Measurements from ENCODE around the gene VIL1.

The VIL1 gene

GRCh38 chr2:218382785-218383184, 36.1 kb upstream of the VIL1 start:
- Histone ChIP-seq H2BK120ac (ENCODE audit: insufficient read depth, low read length, poor library complexity) (no peak overlapping the region), H3K79me1 (ENCODE audit: low read length) (peaks cover 1% of the 10 kb centered on the region), H3K23ac (ENCODE audit: low read length) (no peak overlapping the region), H3K18ac (ENCODE audit: low read length) (no peak overlapping the region), H2BK12ac (ENCODE audit: low read length) (no peak overlapping the region), H3K36me3 (ENCODE audit: control insufficient read depth in 1 of 2, insufficient read depth in 2 of 2, low read length in 2 of 2) (no peaks in the 10 kb centered on the region), H4K91ac (ENCODE audit: low read depth, low read length) (no peak overlapping the region), H3K14ac (ENCODE audit: low read length) (no peak overlapping the region), H3K27me3 (ENCODE audit: insufficient read depth, low read length) (no peaks in the 10 kb centered on the region), H3K9ac (ENCODE audit: low read length) (no peak overlapping the region), H3K4me3 (ENCODE audit: low read depth, low read length) (no peak overlapping the region), H3K9me3 (ENCODE audit: insufficient read depth, low read depth, low read length) (peaks cover 2% of the 10 kb centered on the region), H2AK5ac (ENCODE audit: low read length) (no peak overlapping the region), H4K8ac (ENCODE audit: low read depth, low read length) (no peak overlapping the region), H3K27ac (ENCODE audit: low read depth, low read length) (no peak overlapping the region), H3K4me2 (ENCODE audit: low read length) (no peak overlapping the region), H2AFZ (ENCODE audit: insufficient read depth, low read length, poor library complexity) (no peak overlapping the region), H4K12ac (ENCODE audit: low read depth, low read length) (no peak overlapping the region), H3K79me2 (ENCODE audit: control insufficient read depth, insufficient read depth, low read length, poor library complexity) (no peaks in the 10 kb centered on the region), H3K4me1 (ENCODE audit: control insufficient read depth in 1 of 2, insufficient read depth in 2 of 2, low read length in 2 of 2) (peaks cover 2% of the 10 kb centered on the region in 2 experiments), H2BK5ac (ENCODE audit: low read depth, low read length, poor library complexity) (no peak overlapping the region), H3K4ac (ENCODE audit: low read depth, low read length) (no peak overlapping the region)
- no peak for DNase-seq
- no CpG with 5 or more reads among the region's 6 CpGs for WGBS (ENCODE audit: extremely low coverage, insufficient coverage, insufficient read length)

- Histone ChIP-seq H3K79me2 (ENCODE audit: control insufficient read depth, insufficient read depth, low read length, poor library complexity) (no peaks in the 10 kb centered on the region), H3K36me3 (ENCODE audit: control insufficient read depth in 1 of 2, insufficient read depth in 2 of 2, low read length in 2 of 2) (no peaks in the 10 kb centered on the region)
- no CpG with 5 or more reads among the region's 10 CpGs for WGBS (ENCODE audit: extremely low coverage, insufficient coverage, insufficient read length)
These were observed 34.9 kb upstream of the VIL1 start for GRCh38 chr2:218383892-218384519.

GRCh38 chr2:218384975-218385374, 33.9 kb upstream of the VIL1 start:
- Histone ChIP-seq H3K4me3 (ENCODE audit: low read depth, low read length) (no peak overlapping the region), H4K91ac (ENCODE audit: low read depth, low read length) (no peak overlapping the region), H2AFZ (ENCODE audit: insufficient read depth, low read length, poor library complexity) (no peak overlapping the region), H3K14ac (ENCODE audit: low read length) (no peak overlapping the region), H3K36me3 (ENCODE audit: control insufficient read depth in 1 of 2, insufficient read depth in 2 of 2, low read length in 2 of 2) (no peaks in the 10 kb centered on the region), H2BK5ac (ENCODE audit: low read depth, low read length, poor library complexity) (no peak overlapping the region), H3K9me3 (ENCODE audit: insufficient read depth, low read depth, low read length) (peaks cover 2% of the 10 kb centered on the region), H4K8ac (ENCODE audit: low read depth, low read length) (no peak overlapping the region), H3K4me2 (ENCODE audit: low read length) (no peak overlapping the region), H2BK12ac (ENCODE audit: low read length) (no peak overlapping the region), H4K12ac (ENCODE audit: low read depth, low read length) (no peak overlapping the region), H3K4me1 (ENCODE audit: control insufficient read depth in 1 of 2, insufficient read depth in 2 of 2, low read length in 2 of 2) (peaks cover 2 to 3% of the 10 kb centered on the region in 2 experiments), H3K27ac (ENCODE audit: low read depth, low read length) (no peak overlapping the region), H2AK5ac (ENCODE audit: low read length) (no peak overlapping the region), H3K9ac (ENCODE audit: low read length) (no peak overlapping the region), H3K79me1 (ENCODE audit: low read length) (peaks cover 2% of the 10 kb centered on the region), H3K18ac (ENCODE audit: low read length) (no peak overlapping the region), H3K4ac (ENCODE audit: low read depth, low read length) (no peak overlapping the region), H3K27me3 (ENCODE audit: insufficient read depth, low read length) (no peaks in the 10 kb centered on the region), H3K79me2 (ENCODE audit: control insufficient read depth, insufficient read depth, low read length, poor library complexity) (no peaks in the 10 kb centered on the region), H3K23ac (ENCODE audit: low read length) (no peak overlapping the region), H2BK120ac (ENCODE audit: insufficient read depth, low read length, poor library complexity) (no peak overlapping the region)
- no peak for DNase-seq
- no CpG with 5 or more reads among the region's 9 CpGs for WGBS (ENCODE audit: extremely low coverage, insufficient coverage, insufficient read length)

More at GRCh38 chr2:218383892-218384519, 34.9 kb upstream of the VIL1 start:
- Histone ChIP-seq H2BK120ac (ENCODE audit: insufficient read depth, low read length, poor library complexity) (no peak overlapping the region), H3K4me2 (ENCODE audit: low read length) (no peak overlapping the region), H3K27ac (ENCODE audit: low read depth, low read length) (no peak overlapping the region), H4K91ac (ENCODE audit: low read depth, low read length) (no peak overlapping the region), H3K4ac (ENCODE audit: low read depth, low read length) (no peak overlapping the region), H2BK5ac (ENCODE audit: low read depth, low read length, poor library complexity) (no peak overlapping the region), H3K79me1 (ENCODE audit: low read length) (peaks cover 2% of the 10 kb centered on the region), H2AK5ac (ENCODE audit: low read length) (no peak overlapping the region), H4K12ac (ENCODE audit: low read depth, low read length) (no peak overlapping the region), H3K4me3 (ENCODE audit: low read depth, low read length) (no peak overlapping the region), H2AFZ (ENCODE audit: insufficient read depth, low read length, poor library complexity) (no peak overlapping the region), H3K18ac (ENCODE audit: low read length) (no peak overlapping the region), H2BK12ac (ENCODE audit: low read length) (no peak overlapping the region), H3K9ac (ENCODE audit: low read length) (no peak overlapping the region), H4K8ac (ENCODE audit: low read depth, low read length) (no peak overlapping the region), H3K27me3 (ENCODE audit: insufficient read depth, low read length) (no peaks in the 10 kb centered on the region), H3K23ac (ENCODE audit: low read length) (no peak overlapping the region), H3K9me3 (ENCODE audit: insufficient read depth, low read depth, low read length) (peaks cover 2% of the 10 kb centered on the region), H3K4me1 (ENCODE audit: control insufficient read depth in 1 of 2, insufficient read depth in 2 of 2, low read length in 2 of 2) (peaks cover 2 to 3% of the 10 kb centered on the region in 2 experiments), H3K14ac (ENCODE audit: low read length) (no peak overlapping the region)
- DNase-seq = no peak

GRCh38 chr2:218386505-218387368, 32.2 kb upstream of the VIL1 start:
- DNase-seq = no peak
- Histone ChIP-seq H4K8ac (ENCODE audit: low read depth, low read length) (no peak overlapping the region), H3K79me2 (ENCODE audit: control insufficient read depth, insufficient read depth, low read length, poor library complexity) (no peaks in the 10 kb centered on the region), H3K9me3 (ENCODE audit: insufficient read depth, low read depth, low read length) (peaks cover 2% of the 10 kb centered on the region), H3K4me1 (ENCODE audit: control insufficient read depth in 1 of 2, insufficient read depth in 2 of 2, low read length in 2 of 2) (peaks cover 2 to 3% of the 10 kb centered on the region in 2 experiments), H4K12ac (ENCODE audit: low read depth, low read length) (no peak overlapping the region), H3K9ac (ENCODE audit: low read length) (no peak overlapping the region), H3K27me3 (ENCODE audit: insufficient read depth, low read length) (no peaks in the 10 kb centered on the region), H3K23ac (ENCODE audit: low read length) (no peak overlapping the region), H3K4me2 (ENCODE audit: low read length) (no peak overlapping the region), H2BK120ac (ENCODE audit: insufficient read depth, low read length, poor library complexity) (no peak overlapping the region), H2AFZ (ENCODE audit: insufficient read depth, low read length, poor library complexity) (no peak overlapping the region), H3K36me3 (ENCODE audit: control insufficient read depth in 1 of 2, insufficient read depth in 2 of 2, low read length in 2 of 2) (no peaks in the 10 kb centered on the region), H3K18ac (ENCODE audit: low read length) (no peak overlapping the region), H4K91ac (ENCODE audit: low read depth, low read length) (no peak overlapping the region), H3K14ac (ENCODE audit: low read length) (no peak overlapping the region), H3K27ac (ENCODE audit: low read depth, low read length) (no peak overlapping the region), H2AK5ac (ENCODE audit: low read length) (no peak overlapping the region), H3K4me3 (ENCODE audit: low read depth, low read length) (no peak overlapping the region), H3K79me1 (ENCODE audit: low read length) (peaks cover 2% of the 10 kb centered on the region), H3K4ac (ENCODE audit: low read depth, low read length) (no peak overlapping the region), H2BK12ac (ENCODE audit: low read length) (no peak overlapping the region), H2BK5ac (ENCODE audit: low read depth, low read length, poor library complexity) (no peak overlapping the region)
- no CpG with 5 or more reads among the region's 23 CpGs for WGBS (ENCODE audit: extremely low coverage, insufficient coverage, insufficient read length)
